Measurements from ENCODE around the gene MED16.
"Not testable (repeated sequence)": the region's sequence is repeated elsewhere in the genome, so short reads cannot be mapped to it uniquely, and the experiment has no call there.

Gene MED16

GRCh38 chr19:854549-854948, 38.4 kb downstream of the MED16 start:
- no peak for TF ChIP-seq CTCF (IDR thresholded peaks at IDR 0.05; ENCODE audit: low read depth, low read length, missing control alignments)
- H3K4me3 ChIP-seq (ENCODE audit: low read depth, low read length): no peak overlapping the region
- DNase-seq (ENCODE audit: low read depth): no peak

GRCh38 chr19:853614-854220, 39.3 kb downstream of the MED16 start:
- H3K4me3 ChIP-seq (ENCODE audit: low read depth, low read length); DNase-seq (ENCODE audit: low read depth): not testable (repeated sequence)

- no peak for TF ChIP-seq CTCF (IDR thresholded peaks at IDR 0.05; ENCODE audit: low read depth, low read length, missing control alignments)
- no peak for DNase-seq (ENCODE audit: low read depth)
- no peak overlapping the region for H3K4me3 ChIP-seq (ENCODE audit: low read depth, low read length)
These were observed 39.9 kb downstream of the MED16 start for GRCh38 chr19:853014-853585.

GRCh38 chr19:852136-853013, 40.6 kb downstream of the MED16 start, which contains the start of gene ELANE:
ELANE (plus strand) TSS chr19:852303; CDS start chr19:852329, 26 bp downstream.
- no peak for DNase-seq (ENCODE audit: low read depth)
- no peak for TF ChIP-seq CTCF (IDR thresholded peaks at IDR 0.05; ENCODE audit: low read depth, low read length, missing control alignments)
- H3K4me3 ChIP-seq (ENCODE audit: low read depth, low read length): no peak within 1 kb of the TSS

GRCh38 chr19:850979-851335, 42.0 kb downstream of the MED16 start:
- H3K4me3 ChIP-seq (ENCODE audit: low read depth, low read length): no peak overlapping the region
- no peak for DNase-seq (ENCODE audit: low read depth)
- TF ChIP-seq CTCF (IDR thresholded peaks at IDR 0.05; ENCODE audit: low read depth, low read length, missing control alignments): no peak

GRCh38 chr19:850221-850978, 42.6 kb downstream of the MED16 start:
- no peak overlapping the region for H3K4me3 ChIP-seq (ENCODE audit: low read depth, low read length)
- TF ChIP-seq CTCF (IDR thresholded peaks at IDR 0.05; ENCODE audit: low read depth, low read length, missing control alignments): no peak
- no peak for DNase-seq (ENCODE audit: low read depth)

- not testable (repeated sequence) for H3K4me3 ChIP-seq (ENCODE audit: low read depth, low read length); DNase-seq (ENCODE audit: low read depth)
These were observed 43.8 kb downstream of the MED16 start for GRCh38 chr19:849195-849594.
